ENCODE data around the gene HOXA7. TPM values are rescaled to one million over a fixed set of nuclear protein-coding genes. Genes with fewer than 3 reads are reported as not detected.

The HOXA7 gene
- total RNA-seq, 4 donors from 2014 or later = 2.8 to 4.3 (median 3.6) TPM

- TF ChIP-seq, protein P1, sequence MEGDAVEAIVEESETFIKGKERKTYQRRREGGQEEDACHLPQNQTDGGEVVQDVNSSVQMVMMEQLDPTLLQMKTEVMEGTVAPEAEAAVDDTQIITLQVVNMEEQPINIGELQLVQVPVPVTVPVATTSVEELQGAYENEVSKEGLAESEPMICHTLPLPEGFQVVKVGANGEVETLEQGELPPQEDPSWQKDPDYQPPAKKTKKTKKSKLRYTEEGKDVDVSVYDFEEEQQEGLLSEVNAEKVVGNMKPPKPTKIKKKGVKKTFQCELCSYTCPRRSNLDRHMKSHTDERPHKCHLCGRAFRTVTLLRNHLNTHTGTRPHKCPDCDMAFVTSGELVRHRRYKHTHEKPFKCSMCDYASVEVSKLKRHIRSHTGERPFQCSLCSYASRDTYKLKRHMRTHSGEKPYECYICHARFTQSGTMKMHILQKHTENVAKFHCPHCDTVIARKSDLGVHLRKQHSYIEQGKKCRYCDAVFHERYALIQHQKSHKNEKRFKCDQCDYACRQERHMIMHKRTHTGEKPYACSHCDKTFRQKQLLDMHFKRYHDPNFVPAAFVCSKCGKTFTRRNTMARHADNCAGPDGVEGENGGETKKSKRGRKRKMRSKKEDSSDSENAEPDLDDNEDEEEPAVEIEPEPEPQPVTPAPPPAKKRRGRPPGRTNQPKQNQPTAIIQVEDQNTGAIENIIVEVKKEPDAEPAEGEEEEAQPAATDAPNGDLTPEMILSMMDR (IDR thresholded peaks at IDR 0.05; ENCODE audit: low read depth) = no peak
These were observed 13.9 kb downstream of the HOXA7 start for GRCh38 chr7:27142580-27143022.

GRCh38 chr7:27141923-27142579, 14.4 kb downstream of the HOXA7 start:
- TF ChIP-seq, protein P1 (IDR thresholded peaks at IDR 0.05; ENCODE audit: low read depth) = no peak

DNA sequence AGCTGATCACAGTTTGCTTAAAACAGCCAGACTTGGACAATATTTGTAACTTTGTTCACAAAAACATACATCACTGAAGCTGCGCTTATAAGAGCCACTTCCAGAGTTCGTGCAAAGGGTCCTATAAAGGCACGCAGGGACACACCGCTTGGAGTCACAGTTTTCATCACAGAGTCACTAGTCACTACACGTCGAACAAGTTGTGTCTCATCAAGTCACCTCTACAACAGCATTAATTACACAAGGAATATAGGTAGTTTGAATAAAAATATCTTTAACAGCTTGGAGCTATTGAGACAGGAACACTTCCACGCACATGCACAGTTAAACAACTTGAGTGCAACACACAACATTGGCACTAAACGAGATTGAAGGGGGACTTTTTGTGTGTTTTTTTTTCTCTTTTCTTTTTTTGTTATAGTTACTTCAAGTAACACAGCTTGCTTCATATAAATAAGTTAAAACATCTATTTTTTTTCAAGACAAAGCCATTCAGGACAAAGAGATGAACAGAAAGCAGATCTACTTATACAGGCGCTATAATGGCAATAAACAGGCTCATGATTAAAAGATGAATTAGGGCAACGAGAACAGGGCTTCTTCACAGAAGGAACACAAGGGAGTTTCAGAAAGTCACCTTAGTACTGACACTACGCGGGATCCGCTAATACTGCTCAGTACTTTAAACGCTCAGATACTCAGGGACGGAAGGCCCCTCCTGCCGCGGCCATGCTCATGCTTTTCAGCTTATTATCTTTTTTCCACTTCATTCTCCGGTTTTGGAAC, 15.1 kb downstream of the HOXA7 start:
- TF ChIP-seq, protein P1 (IDR thresholded peaks at IDR 0.05; ENCODE audit: low read depth) = no peak

DNA sequence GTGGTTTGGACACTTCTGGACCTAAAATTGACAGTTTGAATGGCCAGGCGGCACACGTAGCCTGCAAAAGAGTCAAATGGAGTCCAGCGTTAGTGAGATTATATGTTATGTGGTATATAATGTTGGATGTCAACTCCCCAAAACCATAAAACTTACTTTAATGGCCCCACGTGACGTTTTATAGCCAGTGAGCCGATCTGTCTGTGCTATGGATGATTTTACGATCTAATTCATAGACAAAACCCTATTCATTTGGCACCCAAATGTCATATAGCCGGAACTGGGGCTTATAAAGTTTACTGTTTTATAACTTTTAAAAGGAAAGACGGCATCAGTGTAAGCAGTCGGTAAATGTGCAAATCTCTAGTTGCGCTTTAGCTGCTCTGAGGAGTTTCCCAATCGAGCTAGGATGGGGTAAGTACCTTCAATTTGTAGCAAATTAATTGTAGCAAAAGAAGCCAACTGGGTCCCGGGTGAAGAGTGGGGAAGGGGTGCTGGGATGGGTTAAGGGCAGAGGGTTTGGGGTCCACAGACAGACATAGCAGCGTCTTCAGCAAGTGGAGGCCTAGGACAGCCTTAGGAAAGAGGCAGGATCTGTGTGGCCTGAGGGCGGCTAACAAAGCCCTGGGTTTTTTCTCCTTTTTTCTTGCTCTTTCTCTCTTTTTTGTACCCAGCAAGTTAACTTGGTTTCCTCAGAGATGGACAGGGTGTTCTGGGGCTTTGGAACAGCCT, 16.2 kb downstream of the HOXA7 start:
- TF ChIP-seq, protein P1 (IDR thresholded peaks at IDR 0.05; ENCODE audit: low read depth) = no peak

DNA sequence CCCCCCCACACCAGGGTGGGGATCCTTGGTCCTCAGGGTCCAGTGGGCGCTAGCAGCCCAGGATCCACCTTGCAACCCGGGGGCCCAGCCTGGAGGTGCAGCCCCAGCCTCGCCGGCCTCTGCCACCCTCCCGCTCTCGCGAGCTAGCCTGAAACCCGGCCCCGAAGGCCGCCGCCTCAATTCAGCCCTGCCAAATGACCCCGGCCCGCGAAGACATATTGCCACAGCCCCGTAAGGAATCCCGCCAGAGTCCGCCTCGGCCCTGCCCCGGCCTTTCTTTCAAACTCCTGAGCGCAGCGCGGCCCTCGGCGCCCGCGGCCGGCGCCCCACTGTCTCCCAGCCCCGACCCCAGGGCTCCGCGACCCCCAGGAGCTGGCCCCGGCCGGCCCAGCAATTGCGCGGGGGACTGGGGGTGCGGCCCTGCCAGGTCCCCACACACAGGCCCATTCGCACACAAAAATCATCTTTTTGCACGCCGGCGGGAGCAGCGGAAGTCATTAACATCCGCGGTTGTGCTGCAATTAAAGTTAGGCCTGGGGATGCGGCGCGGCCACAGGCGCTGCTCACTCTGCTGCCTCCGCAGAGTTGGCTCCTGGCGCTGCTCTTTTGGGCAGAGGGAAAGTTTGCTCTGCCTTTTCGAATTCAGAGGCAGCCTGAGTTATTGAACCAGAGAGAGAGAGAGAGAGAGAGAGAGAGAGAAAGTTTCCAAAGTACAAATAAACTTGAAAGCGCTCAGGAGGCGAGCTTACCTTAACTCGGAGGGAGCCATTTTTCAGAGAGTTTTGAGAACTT, 16.9 kb downstream of the HOXA7 start:
- TF ChIP-seq, protein P1 (IDR thresholded peaks at IDR 0.05; ENCODE audit: low read depth) = no peak

GRCh38 chr7:27138985-27139333, 17.5 kb downstream of the HOXA7 start:
- TF ChIP-seq, protein P1 (IDR thresholded peaks at IDR 0.05; ENCODE audit: low read depth) = no peak

Data from subcutaneous adipose tissue (tissue), 4 donors.